ENCODE data around the gene ALMS1.
"Not testable (repeated sequence)": the region's sequence is repeated elsewhere in the genome, so short reads cannot be mapped to it uniquely, and the experiment has no call there.

ALMS1 gene

DNA sequence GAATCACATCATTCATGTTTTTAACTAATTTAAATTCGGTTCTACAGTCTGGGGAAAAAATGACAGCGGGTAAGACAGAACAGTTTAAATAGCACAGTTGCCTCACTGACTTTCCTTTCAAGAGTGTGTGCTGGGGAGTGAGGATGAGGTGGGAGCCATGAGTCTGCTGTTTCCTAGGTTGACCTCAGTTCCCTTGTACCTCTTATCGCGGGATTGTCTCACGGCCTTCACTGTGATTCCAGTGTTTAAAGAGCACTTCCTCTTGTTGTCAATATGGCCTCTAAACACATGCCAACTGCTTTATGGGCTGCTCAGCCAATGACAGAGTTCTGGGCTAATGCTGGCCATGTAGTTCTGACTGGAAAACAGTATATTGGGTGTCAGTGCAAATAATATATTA lies 41.6 kb upstream of the ALMS1 start:
- WGBS (ENCODE audit: extremely low coverage, insufficient coverage, insufficient read length) = no CpG with 5 or more reads among the region's 5 CpGs
- H3K27me3 ChIP-seq (ENCODE audit: insufficient read depth, low read length) = no peaks in the 10 kb centered on the region
- H3K36me3 ChIP-seq (ENCODE audit: control insufficient read depth in 1 of 2, insufficient read depth in 2 of 2, low read length in 2 of 2) = no peaks in the 10 kb centered on the region
- no peak overlapping the region for H4K8ac ChIP-seq (ENCODE audit: low read depth, low read length)
- no peaks in the 10 kb centered on the region for H3K4me1 ChIP-seq (ENCODE audit: control insufficient read depth in 1 of 2, insufficient read depth in 2 of 2, low read length in 2 of 2)
- no peak overlapping the region for H3K23ac ChIP-seq (ENCODE audit: low read length)
- H2AFZ ChIP-seq (ENCODE audit: insufficient read depth, low read length, poor library complexity) = no peak overlapping the region
- no peak overlapping the region for H2AK5ac ChIP-seq (ENCODE audit: low read length)
- H3K4me2 ChIP-seq (ENCODE audit: low read length) = no peak overlapping the region
- H3K14ac ChIP-seq (ENCODE audit: low read length) = no peak overlapping the region
- H3K27ac ChIP-seq (ENCODE audit: low read depth, low read length) = no peak overlapping the region
- H3K18ac ChIP-seq (ENCODE audit: low read length) = no peak overlapping the region
- no peak overlapping the region for H4K91ac ChIP-seq (ENCODE audit: low read depth, low read length)
- no peak overlapping the region for H2BK12ac ChIP-seq (ENCODE audit: low read length)
- no peaks in the 10 kb centered on the region for H3K9me3 ChIP-seq (ENCODE audit: insufficient read depth, low read depth, low read length)
- no peak overlapping the region for H3K4me3 ChIP-seq (ENCODE audit: low read depth, low read length)
- DNase-seq = no peak
- no peaks in the 10 kb centered on the region for H3K79me2 ChIP-seq (ENCODE audit: control insufficient read depth, insufficient read depth, low read length, poor library complexity)
- no peak overlapping the region for H3K4ac ChIP-seq (ENCODE audit: low read depth, low read length)
- no peak overlapping the region for H2BK5ac ChIP-seq (ENCODE audit: low read depth, low read length, poor library complexity)
- peak overlapping the region; percentile 18 for H3K9ac ChIP-seq (ENCODE audit: low read length)
- H3K79me1 ChIP-seq (ENCODE audit: low read length) = no peaks in the 10 kb centered on the region
- H4K12ac ChIP-seq (ENCODE audit: low read depth, low read length) = no peak overlapping the region
- H2BK120ac ChIP-seq (ENCODE audit: insufficient read depth, low read length, poor library complexity) = no peak overlapping the region

DNA sequence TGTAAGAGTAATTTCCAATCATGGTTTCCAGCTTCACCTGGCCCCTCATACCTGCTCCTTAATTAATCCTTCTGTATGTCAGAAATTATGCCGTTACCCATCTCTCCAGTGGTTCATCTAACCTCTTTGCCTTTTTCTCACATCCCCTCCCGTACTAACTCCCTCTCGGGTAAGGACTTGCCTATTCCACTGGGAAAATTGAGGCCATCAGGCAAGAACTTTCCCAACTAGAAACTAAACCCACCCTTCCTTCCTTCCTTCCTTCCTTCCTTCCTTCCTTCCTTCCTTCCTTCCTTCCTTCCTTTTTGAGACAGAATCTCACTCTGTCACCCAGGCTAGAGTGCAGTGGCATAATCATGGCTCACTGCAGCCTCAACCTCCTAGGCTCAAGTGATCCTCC lies 40.9 kb upstream of the ALMS1 start:
- H3K14ac ChIP-seq (ENCODE audit: low read length); H3K79me1 ChIP-seq (ENCODE audit: low read length); H3K36me3 ChIP-seq (ENCODE audit: control insufficient read depth in 1 of 2, insufficient read depth in 2 of 2, low read length in 2 of 2); H4K12ac ChIP-seq (ENCODE audit: low read depth, low read length); H3K18ac ChIP-seq (ENCODE audit: low read length); H4K91ac ChIP-seq (ENCODE audit: low read depth, low read length); H3K27me3 ChIP-seq (ENCODE audit: insufficient read depth, low read length); H3K9me3 ChIP-seq (ENCODE audit: insufficient read depth, low read depth, low read length); H3K23ac ChIP-seq (ENCODE audit: low read length); H4K8ac ChIP-seq (ENCODE audit: low read depth, low read length); DNase-seq; H3K4ac ChIP-seq (ENCODE audit: low read depth, low read length); H3K79me2 ChIP-seq (ENCODE audit: control insufficient read depth, insufficient read depth, low read length, poor library complexity); H2BK5ac ChIP-seq (ENCODE audit: low read depth, low read length, poor library complexity); H3K9ac ChIP-seq (ENCODE audit: low read length); H3K27ac ChIP-seq (ENCODE audit: low read depth, low read length); H2BK120ac ChIP-seq (ENCODE audit: insufficient read depth, low read length, poor library complexity); H2AFZ ChIP-seq (ENCODE audit: insufficient read depth, low read length, poor library complexity); H3K4me2 ChIP-seq (ENCODE audit: low read length); H2AK5ac ChIP-seq (ENCODE audit: low read length); H3K4me3 ChIP-seq (ENCODE audit: low read depth, low read length); H2BK12ac ChIP-seq (ENCODE audit: low read length); H3K4me1 ChIP-seq (ENCODE audit: control insufficient read depth in 1 of 2, insufficient read depth in 2 of 2, low read length in 2 of 2): not testable (repeated sequence)
- WGBS (ENCODE audit: extremely low coverage, insufficient coverage, insufficient read length) = no CpG with 5 or more reads among the region's 3 CpGs

DNA sequence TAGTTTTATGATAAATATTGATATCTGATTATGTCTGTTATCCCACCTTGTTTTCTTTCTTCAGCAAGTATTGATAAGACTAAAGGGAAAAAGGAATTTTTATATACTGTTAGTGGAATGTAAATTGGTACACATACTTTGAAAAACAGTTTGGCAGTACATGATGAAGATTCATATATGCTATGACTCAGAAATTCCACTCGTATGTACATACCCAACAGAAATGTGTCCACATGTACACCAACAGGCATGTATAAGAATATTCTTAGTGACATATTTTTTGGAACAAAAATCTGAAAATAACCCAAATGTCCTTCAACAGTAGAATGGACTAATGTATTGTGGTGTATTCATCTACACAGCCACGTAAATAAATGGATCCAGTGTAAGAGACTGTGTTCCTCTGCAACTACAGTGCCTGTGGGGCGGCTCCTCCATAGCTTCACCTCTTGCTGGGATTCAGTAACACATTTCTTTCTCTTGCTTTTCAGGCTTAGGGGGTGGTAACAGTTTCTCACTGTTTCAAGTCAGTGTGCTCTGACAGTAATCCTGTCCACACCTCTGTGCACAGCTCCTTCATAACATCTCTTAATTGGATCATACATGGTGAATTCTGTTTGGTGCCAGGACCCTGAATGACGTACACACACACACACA lies 35.5 kb upstream of the ALMS1 start:
- H3K9me3 ChIP-seq (ENCODE audit: insufficient read depth, low read depth, low read length) = no peaks in the 10 kb centered on the region
- H3K4ac ChIP-seq (ENCODE audit: low read depth, low read length) = no peak overlapping the region
- no peak overlapping the region for H2AFZ ChIP-seq (ENCODE audit: insufficient read depth, low read length, poor library complexity)
- H2BK12ac ChIP-seq (ENCODE audit: low read length) = no peak overlapping the region
- no peaks in the 10 kb centered on the region for H3K79me1 ChIP-seq (ENCODE audit: low read length)
- H3K14ac ChIP-seq (ENCODE audit: low read length) = no peak overlapping the region
- no peak overlapping the region for H4K8ac ChIP-seq (ENCODE audit: low read depth, low read length)
- no peak overlapping the region for H2AK5ac ChIP-seq (ENCODE audit: low read length)
- H4K91ac ChIP-seq (ENCODE audit: low read depth, low read length) = no peak overlapping the region
- H3K4me3 ChIP-seq (ENCODE audit: low read depth, low read length) = no peak overlapping the region
- no peak overlapping the region for H2BK5ac ChIP-seq (ENCODE audit: low read depth, low read length, poor library complexity)
- no CpG with 5 or more reads among the region's 4 CpGs for WGBS (ENCODE audit: extremely low coverage, insufficient coverage, insufficient read length)
- no peak overlapping the region for H3K27ac ChIP-seq (ENCODE audit: low read depth, low read length)
- H3K23ac ChIP-seq (ENCODE audit: low read length) = no peak overlapping the region
- H4K12ac ChIP-seq (ENCODE audit: low read depth, low read length) = no peak overlapping the region
- H3K79me2 ChIP-seq (ENCODE audit: control insufficient read depth, insufficient read depth, low read length, poor library complexity) = no peaks in the 10 kb centered on the region
- no peak overlapping the region for H3K4me2 ChIP-seq (ENCODE audit: low read length)
- H3K18ac ChIP-seq (ENCODE audit: low read length) = no peak overlapping the region
- no peak overlapping the region for H2BK120ac ChIP-seq (ENCODE audit: insufficient read depth, low read length, poor library complexity)
- H3K9ac ChIP-seq (ENCODE audit: low read length) = no peak overlapping the region
- H3K27me3 ChIP-seq (ENCODE audit: insufficient read depth, low read length) = no peaks in the 10 kb centered on the region
- H3K4me1 ChIP-seq (ENCODE audit: control insufficient read depth in 1 of 2, insufficient read depth in 2 of 2, low read length in 2 of 2) = no peaks in the 10 kb centered on the region
- DNase-seq = no peak
- no peaks in the 10 kb centered on the region for H3K36me3 ChIP-seq (ENCODE audit: control insufficient read depth in 1 of 2, insufficient read depth in 2 of 2, low read length in 2 of 2)

DNA sequence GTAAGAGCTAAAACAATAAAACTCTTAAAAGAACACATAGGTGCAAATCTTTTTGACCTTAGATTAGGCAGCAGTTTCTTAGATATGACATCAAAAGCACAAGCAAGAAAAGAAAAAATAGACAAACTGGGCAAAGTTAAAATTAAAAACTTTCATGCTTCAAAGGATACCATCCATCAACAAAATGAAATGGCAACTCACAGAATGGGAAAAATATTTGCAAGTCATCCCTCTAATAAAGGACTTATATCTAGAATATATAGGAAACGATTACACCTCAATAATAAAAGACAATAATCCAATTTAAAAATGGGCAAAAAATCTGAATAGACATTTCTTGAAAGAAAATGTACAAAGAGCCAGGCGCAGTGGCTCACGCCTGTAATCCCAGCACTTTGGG lies 29.5 kb upstream of the ALMS1 start:
- no peaks in the 10 kb centered on the region for H3K9me3 ChIP-seq (ENCODE audit: insufficient read depth, low read depth, low read length)
- no peak overlapping the region for H3K4me2 ChIP-seq (ENCODE audit: low read length)
- H3K4me3 ChIP-seq (ENCODE audit: low read depth, low read length) = no peak overlapping the region
- H4K8ac ChIP-seq (ENCODE audit: low read depth, low read length) = no peak overlapping the region
- no peak overlapping the region for H2AFZ ChIP-seq (ENCODE audit: insufficient read depth, low read length, poor library complexity)
- H3K27me3 ChIP-seq (ENCODE audit: insufficient read depth, low read length) = no peaks in the 10 kb centered on the region
- WGBS (ENCODE audit: extremely low coverage, insufficient coverage, insufficient read length) = no CpG with 5 or more reads among the region's 3 CpGs
- no peaks in the 10 kb centered on the region for H3K4me1 ChIP-seq (ENCODE audit: control insufficient read depth in 1 of 2, insufficient read depth in 2 of 2, low read length in 2 of 2)
- H3K4ac ChIP-seq (ENCODE audit: low read depth, low read length) = no peak overlapping the region
- H3K9ac ChIP-seq (ENCODE audit: low read length) = no peak overlapping the region
- no peaks in the 10 kb centered on the region for H3K36me3 ChIP-seq (ENCODE audit: control insufficient read depth in 1 of 2, insufficient read depth in 2 of 2, low read length in 2 of 2)
- H2AK5ac ChIP-seq (ENCODE audit: low read length) = no peak overlapping the region
- H3K14ac ChIP-seq (ENCODE audit: low read length) = no peak overlapping the region
- no peak overlapping the region for H2BK12ac ChIP-seq (ENCODE audit: low read length)
- DNase-seq = no peak
- H2BK5ac ChIP-seq (ENCODE audit: low read depth, low read length, poor library complexity) = no peak overlapping the region
- H3K18ac ChIP-seq (ENCODE audit: low read length) = no peak overlapping the region
- H3K23ac ChIP-seq (ENCODE audit: low read length) = no peak overlapping the region
- no peaks in the 10 kb centered on the region for H3K79me1 ChIP-seq (ENCODE audit: low read length)
- no peak overlapping the region for H3K27ac ChIP-seq (ENCODE audit: low read depth, low read length)
- no peak overlapping the region for H4K12ac ChIP-seq (ENCODE audit: low read depth, low read length)
- no peaks in the 10 kb centered on the region for H3K79me2 ChIP-seq (ENCODE audit: control insufficient read depth, insufficient read depth, low read length, poor library complexity)
- H4K91ac ChIP-seq (ENCODE audit: low read depth, low read length) = no peak overlapping the region
- no peak overlapping the region for H2BK120ac ChIP-seq (ENCODE audit: insufficient read depth, low read length, poor library complexity)

Measured in trophoblast cell (in vitro differentiated cells and primary cell).